BJ (cell line): ENCODE results near the gene SYNE1. TPM values are rescaled to one million over a fixed set of nuclear protein-coding genes. Genes with fewer than 3 reads are reported as not detected.
"Not testable (repeated sequence)": the region's sequence is repeated elsewhere in the genome, so short reads cannot be mapped to it uniquely, and the experiment has no call there.

ENCODE experiments used
- CTCF ChIA-PET: fragments of 350-600 bp; formaldehyde crosslinking; extraction: SDS; loops from one replicate; lab custom pipeline; 2021; ENCODE audit warnings: antibody characterized with exemption, inconsistent platforms; lab: Yijun Ruan, JAX
- POLR2A ChIA-PET: fragments of 300-600 bp; sonication (Branson Sonifier 250); formaldehyde crosslinking; extraction: SDS; loops from one replicate; lab custom pipeline; 2021; ENCODE audit warnings: antibody characterized with exemption; lab: Charles Lee
- DNase-seq: peaks from one replicate; pipeline ENCODE4 v3.0.0-alpha.2; 2011; ENCODE audit warnings: low read depth
- H3K27me3 ChIP-seq: 2 replicates; pipeline ENCODE4 v1.6.0; 2011; ENCODE audit warnings: low read length; ENCODE audit not compliant: control insufficient read depth, insufficient read depth
- H3K36me3 ChIP-seq: 2 replicates; pipeline ENCODE4 v1.5.1; 2011; ENCODE audit warnings: low read length; ENCODE audit not compliant: control insufficient read depth, insufficient read depth
- H3K4me3 ChIP-seq: 2 replicates; pipeline ENCODE4 v1.5.1; 2011; ENCODE audit warnings: low read depth, mild to moderate bottlenecking, control low read depth, low read length
- CTCF ChIP-seq: IDR thresholded peaks from 2 replicates; pipeline ENCODE4 v1.5.1; 2011; ENCODE audit warnings: low read depth, mild to moderate bottlenecking, control low read depth, inconsistent platforms, low read length, moderate library complexity; ENCODE audit not compliant: insufficient read depth
- polyA plus RNA-seq: library from polyadenylated mRNA; depleted of rRNA; stranded (reverse); fragments of >200 nt; gene quantifications from 2 replicates; pipeline ENCODE4 v1.2.3, GENCODE V29; 2011

The SYNE1 gene
- polyA plus RNA-seq, 1 experiment: 44.2 TPM

DNA sequence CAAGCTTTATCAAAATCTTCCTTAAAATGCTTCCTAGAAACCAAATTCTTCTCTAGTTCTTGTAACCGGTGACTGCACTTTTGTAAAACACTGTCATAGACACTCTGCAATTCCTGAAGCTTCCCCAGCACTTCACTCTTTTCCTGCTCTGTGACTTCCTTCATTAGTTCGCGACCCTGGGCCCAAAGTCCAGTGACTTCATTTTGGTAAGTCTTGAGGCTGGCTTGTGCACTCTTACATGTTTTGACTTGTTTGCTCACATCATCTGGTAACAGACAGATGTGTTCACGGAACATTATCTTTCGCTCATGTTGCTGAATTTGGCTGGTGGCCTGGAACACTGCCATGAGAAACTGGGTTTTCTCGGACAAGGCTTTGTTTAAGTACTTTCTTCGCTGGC, 306.2 kb downstream of the SYNE1 start:
- TF ChIP-seq CTCF: no peak
- DNase-seq: no peak
- ChIA-PET POLR2A (no interaction called here), CTCF (interaction anchor here (1.6 kb wide), 1 partner anchor 8 kb away, joined by 6 read pairs; no protein-coding TSS in a partner anchor)
- peaks cover 14% of the 10 kb centered on the region for H3K36me3 ChIP-seq
- no peak overlapping the region for H3K4me3 ChIP-seq
- H3K27me3 ChIP-seq: no peaks in the 10 kb centered on the region

DNA sequence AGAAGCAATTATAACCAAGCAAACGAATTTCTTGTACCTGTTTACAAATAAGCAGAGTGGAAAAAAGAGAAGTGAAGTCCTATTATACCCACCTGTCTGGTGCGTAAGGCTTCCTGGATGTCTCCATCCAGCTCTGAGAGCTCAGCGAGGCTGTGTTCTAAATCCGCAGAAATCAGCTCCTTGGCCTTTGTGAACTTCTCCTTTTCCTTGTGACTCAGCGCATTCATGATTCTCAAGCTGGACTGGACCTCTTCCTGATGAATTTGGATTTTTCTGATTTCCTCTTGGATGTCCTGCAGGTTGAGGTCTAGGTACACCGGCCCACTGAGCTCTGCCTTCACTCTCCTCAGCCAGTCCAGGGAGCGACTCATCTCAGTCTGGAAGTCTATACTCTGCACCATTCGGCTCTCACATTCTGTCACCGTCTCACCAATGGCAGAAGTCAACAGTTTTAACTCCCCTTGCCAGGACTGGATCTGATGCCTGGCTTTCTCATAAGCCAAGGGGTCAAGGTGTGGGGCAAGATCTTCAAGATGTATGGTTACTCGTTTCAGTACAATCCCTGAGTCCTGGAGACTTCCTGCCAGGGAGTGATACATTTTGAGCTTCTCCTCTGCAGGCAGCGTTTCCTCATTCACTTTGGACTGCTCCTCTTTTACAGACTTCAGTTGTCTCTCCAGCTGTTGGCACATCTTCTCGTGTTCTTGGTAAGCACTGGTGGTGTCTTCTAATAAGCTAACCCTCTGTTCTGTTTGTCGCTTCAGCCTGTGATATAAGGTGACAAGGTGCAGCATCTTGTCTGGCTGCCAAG, 307.3 kb downstream of the SYNE1 start:
- Histone ChIP-seq H3K4me3 (no peak overlapping the region), H3K36me3 (peaks cover 14% of the 10 kb centered on the region), H3K27me3 (no peaks in the 10 kb centered on the region)
- DNase-seq: no peak
- TF ChIP-seq CTCF: no peak
- CTCF ChIA-PET: interaction anchor here (1.6 kb wide), 1 partner anchor 9 kb away, joined by 6 read pairs; no protein-coding TSS in a partner anchor
- POLR2A ChIA-PET: no interaction called here

DNA sequence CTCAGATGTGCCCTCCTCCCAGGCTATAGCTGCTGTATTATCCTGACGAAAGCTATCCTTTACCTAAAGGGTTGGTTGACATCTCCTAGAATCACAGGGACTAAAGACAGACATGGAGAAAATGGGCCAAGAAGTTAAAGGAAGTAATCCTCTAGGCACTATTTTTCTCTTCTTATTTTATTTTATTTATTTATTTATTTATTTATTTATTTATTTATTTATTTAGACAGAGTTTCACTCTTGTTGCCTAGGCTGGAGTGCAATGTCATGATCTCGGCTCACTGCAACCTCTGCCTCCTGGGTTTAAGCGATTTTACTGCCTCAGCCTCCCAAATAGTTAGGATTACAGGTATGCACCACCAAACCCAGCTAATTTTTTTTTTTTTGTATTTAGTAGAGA, 309.0 kb downstream of the SYNE1 start:
- CTCF ChIA-PET: interaction anchor here (3.7 kb wide), 1 partner anchor 10 kb away, joined by 22 read pairs; no protein-coding TSS in a partner anchor

DNA sequence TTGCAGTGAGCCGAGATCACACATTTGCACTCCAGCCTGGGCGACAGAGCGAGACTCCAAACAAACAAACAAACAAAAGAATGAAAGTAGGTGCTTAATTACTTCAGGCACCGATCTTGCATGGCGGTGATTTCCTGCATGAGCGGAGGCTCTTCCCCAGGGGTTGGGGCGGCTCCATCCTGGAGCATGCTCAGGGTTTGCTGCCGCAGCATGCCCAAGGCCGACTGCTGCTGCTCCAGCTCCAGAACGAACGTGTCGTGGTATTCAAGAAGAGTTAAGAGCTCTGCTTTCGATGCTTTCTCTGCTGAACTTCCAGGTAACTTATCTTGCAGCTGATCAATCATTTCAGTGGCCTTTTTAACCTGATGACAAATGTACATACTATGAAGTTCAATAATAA, 313.8 kb downstream of the SYNE1 start:
- DNase-seq: no peak
- Histone ChIP-seq H3K27me3 (no peaks in the 10 kb centered on the region), H3K4me3 (no peak overlapping the region), H3K36me3 (peaks cover 14% of the 10 kb centered on the region)
- CTCF ChIA-PET: interaction anchor here (1.3 kb wide), 1 partner anchor 15 kb away, joined by 6 read pairs; no protein-coding TSS in a partner anchor
- POLR2A ChIA-PET: no interaction called here
- TF ChIP-seq CTCF: no peak

More for the DNA sequence above, 309.0 kb downstream of the SYNE1 start:
- H3K27me3 ChIP-seq, DNase-seq, H3K4me3 ChIP-seq, POLR2A ChIA-PET: not testable (repeated sequence)
- peaks cover 17% of the 10 kb centered on the region for H3K36me3 ChIP-seq

DNA sequence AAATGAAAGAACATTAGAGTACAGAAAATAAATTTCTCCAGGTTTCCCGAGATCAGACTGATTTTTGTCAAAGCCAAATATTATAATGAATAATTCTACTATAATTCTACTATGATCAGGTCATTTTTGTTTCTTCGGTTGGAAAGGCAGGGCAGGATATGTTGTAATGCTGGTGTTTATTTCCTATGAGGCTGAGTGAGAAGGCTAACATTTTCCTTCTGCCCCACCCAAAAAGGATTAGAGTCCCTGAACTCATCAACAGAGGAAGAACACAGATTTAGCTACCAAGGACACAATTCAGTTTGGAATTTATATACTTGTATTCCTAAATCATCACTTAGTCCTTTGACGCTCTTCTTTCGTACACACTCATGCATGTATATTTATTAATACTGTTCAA, 318.9 kb downstream of the SYNE1 start:
- no peak for DNase-seq
- CTCF ChIA-PET: interaction anchor here (3.6 kb wide), 1 partner anchor 19 kb away, joined by 22 read pairs; no protein-coding TSS in a partner anchor
- H3K27me3 ChIP-seq: no peaks in the 10 kb centered on the region
- TF ChIP-seq CTCF: no peak
- H3K36me3 ChIP-seq: peaks cover 9% of the 10 kb centered on the region
- no peak overlapping the region for H3K4me3 ChIP-seq
- POLR2A ChIA-PET: no interaction called here
